Uterus (tissue), 4 donors: ENCODE data around the gene TMEM115. TPM values are rescaled to one million over a fixed set of nuclear protein-coding genes. Genes with fewer than 3 reads are reported as not detected.
A peak's percentile ranks its signal among the peaks of the same experiment; 100 is the strongest.

ENCODE experiments used
- DNase-seq, 2 donors: peaks; one replicate each; pipeline ENCODE4 v3.0.0-alpha.2; 2019 to 2020
- H3K27ac ChIP-seq, 2 donors: fragments of 200-600 bp; sonication (generic); 1 replicate in 1 of 2; 2 replicates in 1 of 2; pipeline ENCODE4 v1.5.1; 2016 to 2018
- H3K27me3 ChIP-seq, 2 donors: fragments of 200-600 bp; sonication (generic); one replicate each; pipeline ENCODE4 v1.5.1; 2018 to 2019; ENCODE audit warnings: control low read depth in 1 of 2
- H3K36me3 ChIP-seq, 2 donors: fragments of 200-600 bp; sonication (generic); one replicate each; pipeline ENCODE4 v1.5.1; 2019; ENCODE audit warnings: control low read depth in 1 of 2
- H3K4me1 ChIP-seq, 2 donors: fragments of 200-600 bp; sonication (generic); one replicate each; pipeline ENCODE4 v1.5.1; 2018 to 2019; ENCODE audit warnings: control low read depth in 1 of 2
- H3K4me3 ChIP-seq, 2 donors: fragments of 200-600 bp; sonication (generic); 1 replicate in 1 of 2; 2 replicates in 1 of 2; pipeline ENCODE4 v1.5.1; 2018 to 2019; ENCODE audit warnings: mild to moderate bottlenecking in 1 of 2
- H3K9me3 ChIP-seq, 2 donors: fragments of 200-600 bp; sonication (generic); one replicate each; pipeline ENCODE4 v1.5.1; 2019; ENCODE audit warnings: control low read depth in 1 of 2
- POLR2A ChIP-seq, 2 donors: fragments of 450-650 bp; IDR thresholded peaks; one replicate each; pipeline ENCODE4 v1.6.1; 2016; ENCODE audit warnings: antibody characterized with exemption in 2 of 2, mild to moderate bottlenecking in 1 of 2, moderate library complexity in 1 of 2
- intact Hi-C: fragments of 100-400 bp; cut with DNase I; formaldehyde crosslinking; loops from one replicate; pipeline ENCODE4 v1.15.1; 2023; ENCODE audit warnings: low total_unique reads
- total RNA-seq, 4 donors: library from RNA; depleted of rRNA in 3 of 4; stranded (reverse); fragments of >200 nt in 3 of 4; gene quantifications; one replicate each; pipeline versions ENCODE4 v1.1.0 to v1.2.4, GENCODE V29; 2014 to 2023
- TF ChIP-seq, protein P1 (sequence below), 4 experiments: fragments of 200-600 bp in 2 of 4; fragments of 450-650 bp in 2 of 4; sonication (generic) in 2 of 4; IDR thresholded peaks; one replicate each; pipeline ENCODE4 v1.5.1; 2016 to 2019; ENCODE audit warnings: antibody characterized with exemption in 4 of 4, mild to moderate bottlenecking in 2 of 4, moderate library complexity in 1 of 4
- donor health status: DM: yes; HTN: yes; CAD: no.

Gene TMEM115
- total RNA-seq, 4 donors from 2014 or later, result 24.1 to 61.7 (median 37.0) TPM

DNA sequence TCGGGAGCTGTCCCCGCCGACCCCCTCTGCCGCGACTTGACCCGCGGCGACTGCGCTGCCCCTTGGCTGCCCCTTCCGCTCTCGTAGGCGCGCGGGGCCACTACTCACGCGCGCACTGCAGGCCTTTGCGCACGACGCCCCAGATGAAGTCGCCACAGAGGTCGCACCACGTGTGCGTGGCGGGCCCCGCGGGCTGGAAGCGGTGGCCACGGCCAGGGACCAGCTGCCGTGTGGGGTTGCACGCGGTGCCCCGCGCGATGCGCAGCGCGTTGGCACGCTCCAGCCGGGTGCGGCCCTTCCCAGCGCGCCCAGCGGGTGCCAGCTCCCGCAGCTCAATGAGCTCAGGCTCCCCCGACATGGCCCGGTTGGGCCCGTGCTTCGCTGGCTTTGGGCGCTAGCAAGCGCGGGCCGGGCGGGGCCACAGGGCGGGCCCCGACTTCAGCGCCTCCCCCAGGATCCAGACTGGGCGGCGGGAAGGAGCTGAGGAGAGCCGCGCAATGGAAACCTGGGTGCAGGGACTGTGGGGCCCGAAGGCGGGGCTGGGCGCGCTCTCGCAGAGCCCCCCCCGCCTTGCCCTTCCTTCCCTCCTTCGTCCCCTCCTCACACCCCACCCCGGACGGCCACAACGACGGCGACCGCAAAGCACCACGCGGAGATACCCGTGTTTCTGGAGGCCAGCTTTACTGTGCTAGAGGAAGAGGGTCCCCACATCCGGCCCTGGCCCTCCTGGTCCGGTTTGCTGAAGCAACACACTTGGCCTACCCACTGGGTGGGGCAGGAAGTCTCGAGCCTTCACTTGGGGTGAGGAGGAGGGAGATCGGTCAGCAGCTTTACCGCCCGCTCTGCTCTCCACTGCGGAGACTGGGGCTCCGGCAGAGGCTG, 18.6 kb downstream of the TMEM115 start, which contains the start of gene RASSF1:
TSS of gene RASSF1 (minus strand) at position 389 of the 882 bp plus-strand sequence. CDS start at position 358, 31 bp downstream.
- no peaks in the 10 kb centered on the region for H3K9me3 ChIP-seq
- peaks cover 0 to 13% of the 10 kb centered on the region in 2 donors for H3K4me1 ChIP-seq
- peak within 1 kb of the TSS; percentile 40 to 52 for H3K4me3 ChIP-seq
- no peaks in the 10 kb centered on the region for H3K27me3 ChIP-seq
- H3K27ac ChIP-seq, result peak within 1 kb of the TSS; percentile 94 to 99
- DNase-seq, result peak; percentile 70 to 80
- intact Hi-C loops, result no loop called here
- H3K36me3 ChIP-seq, result no peaks in the 10 kb centered on the region
- TF ChIP-seq POLR2A (IDR thresholded peaks at IDR 0.05), result peak; percentile 67 to 79
- TF ChIP-seq, protein P1, sequence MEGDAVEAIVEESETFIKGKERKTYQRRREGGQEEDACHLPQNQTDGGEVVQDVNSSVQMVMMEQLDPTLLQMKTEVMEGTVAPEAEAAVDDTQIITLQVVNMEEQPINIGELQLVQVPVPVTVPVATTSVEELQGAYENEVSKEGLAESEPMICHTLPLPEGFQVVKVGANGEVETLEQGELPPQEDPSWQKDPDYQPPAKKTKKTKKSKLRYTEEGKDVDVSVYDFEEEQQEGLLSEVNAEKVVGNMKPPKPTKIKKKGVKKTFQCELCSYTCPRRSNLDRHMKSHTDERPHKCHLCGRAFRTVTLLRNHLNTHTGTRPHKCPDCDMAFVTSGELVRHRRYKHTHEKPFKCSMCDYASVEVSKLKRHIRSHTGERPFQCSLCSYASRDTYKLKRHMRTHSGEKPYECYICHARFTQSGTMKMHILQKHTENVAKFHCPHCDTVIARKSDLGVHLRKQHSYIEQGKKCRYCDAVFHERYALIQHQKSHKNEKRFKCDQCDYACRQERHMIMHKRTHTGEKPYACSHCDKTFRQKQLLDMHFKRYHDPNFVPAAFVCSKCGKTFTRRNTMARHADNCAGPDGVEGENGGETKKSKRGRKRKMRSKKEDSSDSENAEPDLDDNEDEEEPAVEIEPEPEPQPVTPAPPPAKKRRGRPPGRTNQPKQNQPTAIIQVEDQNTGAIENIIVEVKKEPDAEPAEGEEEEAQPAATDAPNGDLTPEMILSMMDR (IDR thresholded peaks at IDR 0.05), result no peak

DNA sequence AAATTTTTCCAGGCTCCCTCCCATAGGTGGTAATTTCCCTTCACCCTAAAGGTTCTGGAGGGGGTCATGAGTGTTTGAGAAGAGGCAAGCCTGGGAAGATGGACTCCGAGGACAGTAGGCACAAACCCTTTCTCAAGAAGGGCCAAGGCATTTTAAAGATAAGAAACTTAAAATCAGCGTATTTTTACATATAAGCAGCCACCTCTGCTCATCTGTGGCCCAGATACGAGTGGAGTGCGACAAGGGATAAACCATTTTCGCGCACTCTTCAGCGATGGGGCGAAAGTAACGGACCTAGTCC, 19.2 kb downstream of the TMEM115 start:
- TF ChIP-seq, protein P1 (IDR thresholded peaks at IDR 0.05), result no peak
- no peak for TF ChIP-seq POLR2A (IDR thresholded peaks at IDR 0.05)
- H3K4me1 ChIP-seq, result peaks cover 0 to 7% of the 10 kb centered on the region in 2 donors
- DNase-seq, result no peak
- no peaks in the 10 kb centered on the region for H3K36me3 ChIP-seq
- intact Hi-C loops, result no loop called here
- H3K4me3 ChIP-seq, result peak overlapping the region; percentile 40 to 52
- no peaks in the 10 kb centered on the region for H3K27me3 ChIP-seq
- H3K27ac ChIP-seq, result peak overlapping the region; percentile 94 to 99
- H3K9me3 ChIP-seq, result no peaks in the 10 kb centered on the region

DNA sequence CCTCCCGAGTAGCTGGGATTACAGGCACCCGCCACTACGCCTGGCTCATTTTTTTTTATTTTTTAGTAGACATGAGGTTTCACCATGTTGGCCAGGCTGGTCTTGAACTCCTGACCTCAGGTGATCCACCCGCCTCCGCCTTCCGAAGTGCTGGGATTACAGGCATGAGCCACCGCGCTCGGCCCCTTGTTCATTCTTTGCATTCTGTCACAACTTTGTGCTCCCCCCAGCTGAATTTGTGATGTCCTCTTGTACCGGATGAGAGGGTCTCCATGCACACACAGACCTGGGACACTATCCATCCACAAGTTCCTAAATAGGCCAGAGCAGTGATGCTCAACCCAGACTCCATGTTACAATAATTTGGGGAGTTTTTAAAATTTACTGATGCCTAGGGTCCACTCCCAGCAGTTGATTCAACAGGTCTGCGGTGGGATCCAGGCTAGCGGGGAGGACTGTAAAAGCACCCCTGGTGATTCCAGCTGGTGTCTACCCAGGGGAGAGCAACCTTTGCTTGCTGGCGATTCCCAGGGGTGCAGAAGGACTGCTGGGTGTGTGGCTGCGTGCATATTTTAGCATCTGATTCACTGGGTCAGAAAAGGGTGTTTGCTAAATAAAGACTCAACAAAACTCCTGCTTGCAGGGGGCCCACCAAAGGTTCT, 19.7 kb downstream of the TMEM115 start:
- H3K27ac ChIP-seq, result peak overlapping the region; percentile 94 to 99
- H3K36me3 ChIP-seq, result no peaks in the 10 kb centered on the region
- no peaks in the 10 kb centered on the region for H3K27me3 ChIP-seq
- no peaks in the 10 kb centered on the region for H3K9me3 ChIP-seq
- H3K4me1 ChIP-seq, result peaks cover 0 to 6% of the 10 kb centered on the region in 2 donors
- peak overlapping the region; percentile 40 to 52 for H3K4me3 ChIP-seq
- intact Hi-C loops, result no loop called here
- TF ChIP-seq POLR2A (IDR thresholded peaks at IDR 0.05), result no peak
- TF ChIP-seq, protein P1 (IDR thresholded peaks at IDR 0.05), result no peak
- DNase-seq, result no peak

DNA sequence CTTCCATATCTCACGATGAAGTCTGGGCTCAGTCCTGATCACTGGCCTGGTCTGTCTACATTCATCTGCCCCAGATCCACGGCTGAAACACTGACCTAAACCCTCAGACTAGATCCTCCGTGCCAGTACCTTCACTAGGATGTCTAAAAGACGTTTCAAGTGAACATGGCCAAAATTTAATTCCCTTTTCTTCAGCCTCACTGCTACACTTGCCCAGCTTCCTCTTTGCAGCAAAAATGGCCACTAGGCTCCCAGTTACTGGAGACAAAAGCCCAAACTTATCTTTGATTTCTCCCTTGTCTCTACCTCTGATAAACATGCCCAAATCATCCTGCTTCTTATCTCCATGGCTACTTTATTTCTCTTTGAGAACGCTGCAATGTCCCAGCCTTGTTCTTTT, 20.4 kb downstream of the TMEM115 start:
- no peak for TF ChIP-seq POLR2A (IDR thresholded peaks at IDR 0.05)
- TF ChIP-seq, protein P1 (IDR thresholded peaks at IDR 0.05), result no peak
- DNase-seq, result no peak
- intact Hi-C loops, result no loop called here
- no peaks in the 10 kb centered on the region for H3K27me3 ChIP-seq
- peaks cover 3 to 6% of the 10 kb centered on the region in 2 donors for H3K4me1 ChIP-seq
- H3K27ac ChIP-seq, result peak overlapping the region; percentile 94 to 99
- no peaks in the 10 kb centered on the region for H3K9me3 ChIP-seq
- no peaks in the 10 kb centered on the region for H3K36me3 ChIP-seq
- no peak overlapping the region for H3K4me3 ChIP-seq
